ENCODE measurements around the gene AOC2.

The AOC2 gene, protein sequence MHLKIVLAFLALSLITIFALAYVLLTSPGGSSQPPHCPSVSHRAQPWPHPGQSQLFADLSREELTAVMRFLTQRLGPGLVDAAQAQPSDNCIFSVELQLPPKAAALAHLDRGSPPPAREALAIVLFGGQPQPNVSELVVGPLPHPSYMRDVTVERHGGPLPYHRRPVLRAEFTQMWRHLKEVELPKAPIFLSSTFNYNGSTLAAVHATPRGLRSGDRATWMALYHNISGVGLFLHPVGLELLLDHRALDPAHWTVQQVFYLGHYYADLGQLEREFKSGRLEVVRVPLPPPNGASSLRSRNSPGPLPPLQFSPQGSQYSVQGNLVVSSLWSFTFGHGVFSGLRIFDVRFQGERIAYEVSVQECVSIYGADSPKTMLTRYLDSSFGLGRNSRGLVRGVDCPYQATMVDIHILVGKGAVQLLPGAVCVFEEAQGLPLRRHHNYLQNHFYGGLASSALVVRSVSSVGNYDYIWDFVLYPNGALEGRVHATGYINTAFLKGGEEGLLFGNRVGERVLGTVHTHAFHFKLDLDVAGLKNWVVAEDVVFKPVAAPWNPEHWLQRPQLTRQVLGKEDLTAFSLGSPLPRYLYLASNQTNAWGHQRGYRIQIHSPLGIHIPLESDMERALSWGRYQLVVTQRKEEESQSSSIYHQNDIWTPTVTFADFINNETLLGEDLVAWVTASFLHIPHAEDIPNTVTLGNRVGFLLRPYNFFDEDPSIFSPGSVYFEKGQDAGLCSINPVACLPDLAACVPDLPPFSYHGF

DNA sequence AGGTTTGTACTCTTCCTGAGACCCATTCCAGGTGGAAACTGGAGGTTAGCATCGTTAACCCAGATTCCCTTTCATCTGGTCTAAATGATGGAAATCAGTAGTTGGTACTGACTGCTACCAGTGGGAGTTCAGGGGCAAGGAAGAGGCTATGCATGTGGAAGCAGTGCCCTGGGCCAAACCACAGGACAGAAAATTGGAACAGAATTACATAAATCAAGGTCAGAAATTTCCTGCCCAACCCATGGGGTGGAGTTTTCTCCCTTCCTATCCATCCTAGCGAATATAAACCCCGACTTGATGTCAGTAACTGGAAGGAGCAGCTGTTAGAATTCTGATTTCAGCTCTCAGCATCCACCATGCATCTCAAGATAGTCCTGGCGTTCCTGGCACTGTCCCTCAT lies at the start of gene AOC2:
AOC2 (plus strand) TSS at position 310 of the 400 bp plus-strand sequence; CDS start at position 357, 47 bp downstream.
- no peak for DNase-seq (ENCODE audit: low spot score)

DNA sequence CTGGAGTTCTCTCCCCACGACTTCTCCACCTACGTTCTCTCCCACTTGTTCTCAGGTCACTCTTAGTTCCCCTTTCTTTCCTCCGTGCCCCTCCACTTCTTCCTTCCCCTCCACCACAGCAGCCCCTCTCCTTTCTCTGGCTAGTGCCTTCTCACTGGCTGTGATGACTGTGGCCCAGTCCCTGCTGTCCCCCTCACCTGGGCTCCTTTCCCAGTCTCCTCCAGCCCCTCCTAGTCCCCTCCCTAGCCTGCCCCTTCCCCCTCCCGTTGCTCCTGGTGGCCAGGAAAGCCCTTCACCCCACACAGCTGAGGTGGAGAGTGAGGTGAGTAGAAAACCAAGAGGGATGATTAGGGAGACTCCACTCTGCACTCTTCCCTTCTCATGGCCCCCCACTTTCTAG lies 49.3 kb upstream of the AOC2 start:
- DNase-seq (ENCODE audit: low spot score), result no peak

DNA sequence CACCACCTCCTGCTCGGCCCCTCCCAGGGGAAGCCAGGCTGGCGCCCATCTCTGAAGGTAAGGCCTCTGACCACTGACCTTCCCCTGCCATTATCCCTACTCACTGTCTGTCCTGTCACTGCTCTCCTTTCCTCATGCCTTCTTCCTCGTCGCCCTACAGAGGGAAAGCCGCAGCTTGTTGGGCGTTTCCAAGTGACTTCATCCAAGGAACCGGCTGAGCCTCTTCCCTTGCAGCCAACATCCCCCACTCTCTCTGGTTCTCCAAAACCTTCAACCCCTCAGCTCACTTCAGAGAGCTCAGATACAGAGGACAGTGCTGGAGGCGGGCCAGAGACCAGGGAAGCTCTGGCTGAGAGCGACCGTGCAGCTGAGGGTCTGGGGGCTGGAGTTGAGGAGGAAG lies 48.9 kb upstream of the AOC2 start:
- no peak for DNase-seq (ENCODE audit: low spot score)

DNA sequence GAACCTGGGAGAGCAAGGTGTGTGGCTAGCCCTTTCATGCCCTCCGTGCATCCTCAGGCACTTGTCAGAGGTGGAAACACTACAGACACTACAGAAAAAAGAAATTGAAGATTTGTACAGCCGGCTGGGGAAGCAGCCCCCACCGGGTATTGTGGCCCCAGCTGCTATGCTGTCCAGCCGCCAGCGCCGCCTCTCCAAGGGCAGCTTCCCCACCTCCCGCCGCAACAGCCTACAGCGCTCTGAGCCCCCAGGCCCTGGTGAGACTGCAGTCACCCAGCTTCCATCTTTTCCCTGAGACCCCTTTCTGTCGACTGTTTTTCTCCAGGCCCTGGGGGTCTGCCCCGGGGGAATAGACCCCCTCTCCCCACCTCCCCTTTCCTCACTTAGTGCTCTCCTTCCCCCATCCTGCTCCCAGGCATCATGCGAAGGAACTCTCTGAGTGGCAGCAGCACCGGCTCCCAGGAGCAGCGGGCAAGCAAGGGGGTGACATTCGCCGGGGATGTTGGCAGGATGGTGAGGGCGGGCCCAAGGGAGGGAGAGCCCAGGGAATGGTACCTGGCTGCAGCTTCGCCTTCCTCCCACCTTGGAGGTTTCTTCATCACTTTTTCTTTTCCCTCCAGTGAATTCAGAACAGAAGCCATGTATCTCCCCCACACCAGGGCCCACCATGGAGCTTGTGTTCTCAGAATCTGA lies 48.2 kb upstream of the AOC2 start:
- DNase-seq (ENCODE audit: low spot score), result no peak

DNA sequence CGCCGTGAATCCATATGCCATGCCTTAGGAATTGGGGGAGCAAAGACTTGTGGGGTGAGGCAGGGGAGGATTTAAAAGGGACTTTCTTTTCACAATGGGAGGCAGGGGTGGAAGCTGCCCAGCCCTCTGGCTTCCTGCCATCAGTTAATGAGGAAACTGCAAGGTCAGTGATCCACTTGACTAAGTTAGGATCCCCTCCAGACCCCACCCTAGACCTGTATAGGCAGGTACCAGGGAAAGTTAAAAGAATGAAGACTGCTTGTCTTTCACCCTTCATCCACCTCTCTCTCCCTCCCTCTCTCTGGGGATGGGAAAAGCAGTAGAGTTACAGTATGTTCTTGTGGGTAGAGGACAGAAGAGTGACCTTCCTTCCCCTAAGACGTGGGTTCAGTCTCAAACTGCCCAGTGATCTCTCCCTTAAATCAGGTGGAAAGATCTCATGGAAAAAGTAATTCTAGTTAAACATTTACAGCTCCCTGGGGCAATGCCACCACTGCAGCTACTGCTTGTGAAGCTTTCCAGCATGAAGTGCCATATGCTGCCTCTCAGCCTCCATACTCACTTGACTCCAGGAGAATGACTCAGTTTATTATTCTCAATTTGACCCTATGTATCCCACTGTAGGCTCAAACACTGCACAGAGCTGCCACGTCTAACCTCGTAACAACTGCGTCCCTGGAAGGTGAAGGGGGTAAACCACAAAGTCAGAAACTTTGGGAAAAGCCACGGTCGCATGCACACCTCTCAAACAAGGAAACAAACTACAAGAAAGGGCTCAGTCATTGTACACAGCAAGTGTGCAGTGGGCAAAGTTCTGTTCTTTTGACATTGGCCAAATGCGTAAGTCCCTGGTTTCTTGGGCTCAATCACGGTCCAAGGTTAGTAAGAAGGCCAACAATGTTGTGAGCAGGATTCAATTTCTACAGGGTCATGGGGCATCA lies 47.0 kb upstream of the AOC2 start:
- DNase-seq (ENCODE audit: low spot score), result no peak

DNA sequence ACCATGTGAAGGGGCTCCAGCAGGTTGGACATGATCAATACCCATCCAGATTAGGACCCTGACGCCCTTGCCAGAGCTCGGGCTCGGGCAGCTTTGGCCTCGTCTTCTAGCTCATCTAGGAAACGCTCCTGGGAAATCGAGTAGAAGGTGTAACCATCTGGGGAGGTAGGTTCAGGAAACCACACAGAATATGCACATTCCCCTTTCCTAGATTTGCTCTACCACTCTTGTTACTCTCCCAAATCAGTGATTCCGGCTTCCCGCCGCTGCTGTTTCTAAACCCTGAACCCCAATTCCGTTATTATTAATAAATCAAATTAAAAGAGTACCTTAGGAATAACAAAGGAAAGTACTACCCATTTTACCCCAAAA lies 46.4 kb upstream of the AOC2 start:
- no peak for DNase-seq (ENCODE audit: low spot score)

DNA sequence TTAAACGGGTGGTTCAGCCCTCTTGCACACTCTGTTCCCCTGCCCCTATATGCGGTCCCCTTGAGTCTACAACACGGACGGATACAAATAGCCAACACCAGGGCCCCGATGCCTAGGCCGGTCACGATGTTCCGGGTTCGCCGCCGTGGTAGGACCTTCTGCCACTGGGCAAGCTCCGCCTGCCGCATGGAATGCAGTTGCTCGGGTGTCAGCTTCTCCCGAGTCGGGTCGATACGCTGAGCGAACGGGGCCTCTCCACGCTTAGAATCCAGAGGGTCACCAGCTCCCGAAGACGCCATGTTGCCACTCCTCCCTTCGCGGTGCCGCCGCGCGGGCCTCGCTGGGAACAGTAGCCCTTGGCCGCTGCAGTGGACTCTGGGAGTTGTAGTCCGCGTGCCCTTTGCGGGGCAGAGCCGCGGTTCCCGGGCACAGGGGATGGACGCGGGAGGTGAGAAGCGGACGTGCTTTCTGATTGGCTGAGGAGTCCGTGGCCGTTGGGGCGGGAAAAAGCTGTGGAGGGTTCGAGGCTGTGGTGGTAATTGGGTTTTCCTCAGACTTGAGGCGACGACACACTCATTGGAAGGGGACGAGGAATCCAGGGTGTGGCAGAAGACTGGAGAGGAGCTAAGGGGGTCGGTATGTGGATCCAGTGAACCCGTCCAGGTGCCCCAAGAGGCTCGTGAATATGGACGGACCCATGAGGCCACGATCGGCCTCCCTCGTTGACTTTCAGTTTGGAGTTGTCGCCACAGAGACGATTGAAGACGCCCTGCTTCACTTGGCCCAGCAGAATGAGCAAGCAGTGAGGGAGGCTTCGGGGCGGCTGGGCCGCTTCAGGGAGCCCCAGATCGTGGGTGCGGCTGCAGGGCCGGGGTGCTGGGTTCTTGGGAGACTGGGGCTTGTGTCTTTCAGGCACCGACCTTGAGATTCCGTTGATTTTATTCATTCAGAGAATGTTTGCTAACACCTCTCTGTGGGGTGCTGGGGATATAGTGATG lies 45.7 kb upstream of the AOC2 start, which contains the start of the genes CNTD1 and COA3:
CNTD1 (plus strand) TSS at position 479 of the 998 bp plus-strand sequence; CDS start at position 686, 207 bp downstream.
COA3 (minus strand) TSS at position 322 of the 998 bp plus-strand sequence; CDS start at position 299, 23 bp downstream.
- peak; percentile 89 for DNase-seq (ENCODE audit: low spot score)

DNA sequence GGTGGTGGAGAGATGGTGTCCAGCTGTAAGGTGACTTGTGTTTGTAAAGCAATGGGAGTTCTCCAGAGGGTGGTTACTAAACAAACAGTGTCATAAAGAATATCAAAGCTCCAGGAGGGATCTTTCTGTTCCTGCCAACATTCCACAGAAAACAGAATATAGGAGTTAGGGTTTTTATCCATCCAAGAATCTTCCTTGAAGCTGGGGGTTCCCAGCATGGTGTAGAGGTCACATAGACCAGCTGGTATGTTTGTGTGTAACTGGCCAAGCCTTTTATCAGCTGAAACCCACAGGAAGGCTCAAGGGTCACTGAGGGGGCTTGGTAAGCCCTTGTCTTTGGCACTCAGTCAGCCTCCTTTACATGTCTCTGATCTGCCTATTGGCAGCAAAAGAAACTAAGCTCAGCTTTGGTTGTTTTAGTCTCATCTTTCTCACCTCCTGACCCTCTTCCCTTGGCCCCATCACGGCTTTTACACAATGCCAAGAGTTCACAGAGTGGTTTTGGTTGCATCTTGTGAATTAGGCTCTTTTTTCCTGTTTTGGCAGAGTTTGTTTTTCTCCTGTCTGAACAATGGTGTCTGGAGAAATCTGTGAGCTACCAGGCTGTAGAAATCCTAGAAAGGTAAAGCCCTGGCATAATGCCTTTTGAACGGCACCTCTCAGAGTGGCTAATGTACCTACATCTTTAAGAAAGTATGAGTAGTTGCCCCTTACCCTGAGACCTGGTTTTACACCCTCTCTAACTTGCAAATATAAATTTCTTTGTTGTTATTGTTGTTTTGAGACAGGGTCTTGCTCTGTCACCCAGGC lies 41.1 kb upstream of the AOC2 start:
- no peak for DNase-seq (ENCODE audit: low spot score)

DNA sequence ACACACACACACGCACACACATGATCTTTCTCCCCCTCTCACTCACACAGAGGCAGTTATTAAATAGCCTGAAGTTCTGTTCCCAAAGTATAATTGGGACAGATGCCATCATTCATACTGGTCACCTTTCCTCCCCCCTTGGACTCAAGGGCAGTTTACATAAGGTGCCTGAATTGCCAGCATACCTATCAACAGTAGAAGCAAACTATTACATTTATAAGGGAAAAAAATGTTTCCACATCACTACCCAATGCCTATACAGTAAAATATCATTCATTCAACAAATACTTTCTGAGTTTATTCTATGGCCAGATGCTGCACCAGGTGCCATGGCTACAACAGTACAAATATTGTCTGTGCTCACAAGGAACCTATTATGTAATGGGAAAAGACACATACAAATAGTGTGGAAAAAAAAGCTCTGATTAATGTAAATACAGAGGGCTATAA lies 39.4 kb upstream of the AOC2 start:
- no peak for DNase-seq (ENCODE audit: low spot score)

DNA sequence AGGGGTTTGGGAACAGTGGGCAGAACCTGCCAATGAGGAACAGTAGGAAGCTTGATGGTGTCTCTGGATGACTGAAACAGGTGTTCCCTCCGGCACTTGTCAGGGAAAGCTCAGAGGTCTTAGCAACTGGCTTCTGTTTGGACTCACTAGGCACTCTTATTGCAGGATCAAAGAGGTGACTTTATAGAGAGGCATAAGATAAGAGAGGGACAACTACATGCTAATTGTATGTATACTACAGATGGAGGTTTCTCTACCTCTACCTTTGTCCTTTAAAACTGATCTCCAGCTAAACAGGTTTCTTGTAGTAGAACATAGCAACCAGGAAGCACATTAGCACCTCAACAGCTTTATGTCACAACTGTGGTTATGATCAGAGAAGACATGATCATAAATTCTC lies 38.1 kb upstream of the AOC2 start:
- no peak for DNase-seq (ENCODE audit: low spot score)

DNA sequence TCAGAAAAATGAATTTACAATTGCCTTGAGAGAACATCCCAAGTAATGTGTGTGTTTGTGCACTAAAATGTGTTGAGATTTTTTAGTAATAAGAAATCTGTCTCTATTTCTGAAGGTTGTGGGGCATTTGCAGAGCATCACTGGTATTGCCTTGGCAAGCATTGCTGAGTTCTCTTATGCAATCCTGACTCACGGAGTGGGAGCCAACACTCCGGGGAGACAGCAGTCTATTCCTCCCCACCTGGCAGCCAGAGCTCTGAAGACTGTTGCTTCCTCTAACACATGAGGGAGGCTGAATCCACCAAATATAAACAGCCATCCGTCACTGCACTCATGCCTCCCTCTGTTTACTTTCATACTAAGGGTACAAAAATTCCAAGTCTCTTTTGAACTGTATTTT lies 35.1 kb upstream of the AOC2 start:
- peak; percentile 63 for DNase-seq (ENCODE audit: low spot score)

DNA sequence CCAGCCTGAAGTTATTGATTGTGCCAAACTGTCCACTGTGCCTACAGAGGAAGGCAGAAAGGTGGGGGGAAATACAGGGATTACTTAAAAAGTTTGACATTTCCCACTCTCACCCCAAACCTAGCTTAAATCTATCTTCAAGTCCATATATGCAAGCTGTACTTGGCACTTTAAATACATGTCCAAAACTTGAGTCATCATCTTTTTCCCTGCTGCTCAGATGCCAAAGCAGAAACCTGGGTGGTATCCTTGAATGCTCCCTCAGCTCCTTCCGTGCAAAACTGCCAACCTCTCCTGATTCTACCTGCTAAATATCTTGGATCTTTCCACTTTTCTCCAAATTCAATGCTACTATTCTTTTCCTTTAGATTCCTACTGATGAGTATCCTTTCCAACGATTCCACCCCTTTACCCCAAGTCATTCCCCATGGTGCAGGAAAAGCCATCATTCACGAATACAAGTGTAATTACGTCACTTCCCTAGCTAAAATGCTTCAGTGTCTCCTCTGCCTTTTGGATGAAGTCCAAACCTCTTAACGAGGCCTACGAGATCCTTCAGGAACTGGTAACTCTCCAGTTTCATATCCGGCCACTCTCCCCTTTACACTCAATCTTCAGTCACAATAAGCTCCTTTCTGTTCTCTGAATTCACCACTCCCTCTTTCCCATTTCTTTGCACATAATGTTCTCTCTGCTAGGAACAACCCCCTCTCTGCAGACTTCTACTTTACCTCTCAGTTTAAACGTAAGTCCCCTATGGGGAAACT lies 29.6 kb upstream of the AOC2 start:
- DNase-seq (ENCODE audit: low spot score), result no peak

DNA sequence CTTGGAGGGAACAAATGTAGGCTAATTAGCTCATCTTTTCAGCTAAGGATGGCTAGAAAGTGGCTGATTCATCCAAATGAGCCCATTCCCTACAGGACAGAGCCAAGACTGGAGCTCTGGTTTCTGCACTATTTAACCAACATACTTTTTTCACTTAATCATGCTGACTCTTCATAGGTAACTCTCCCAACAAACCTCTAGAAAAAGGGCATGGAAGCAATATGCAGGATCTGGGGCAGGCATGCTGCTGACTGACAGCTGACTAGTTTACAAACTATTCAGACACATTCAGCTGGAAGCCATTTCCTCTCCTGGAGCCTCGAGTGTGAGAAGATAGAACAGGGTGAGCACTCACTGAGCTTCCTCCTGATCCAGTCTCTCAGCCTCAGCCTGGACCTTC lies 26.5 kb upstream of the AOC2 start:
- no peak for DNase-seq (ENCODE audit: low spot score)

DNA sequence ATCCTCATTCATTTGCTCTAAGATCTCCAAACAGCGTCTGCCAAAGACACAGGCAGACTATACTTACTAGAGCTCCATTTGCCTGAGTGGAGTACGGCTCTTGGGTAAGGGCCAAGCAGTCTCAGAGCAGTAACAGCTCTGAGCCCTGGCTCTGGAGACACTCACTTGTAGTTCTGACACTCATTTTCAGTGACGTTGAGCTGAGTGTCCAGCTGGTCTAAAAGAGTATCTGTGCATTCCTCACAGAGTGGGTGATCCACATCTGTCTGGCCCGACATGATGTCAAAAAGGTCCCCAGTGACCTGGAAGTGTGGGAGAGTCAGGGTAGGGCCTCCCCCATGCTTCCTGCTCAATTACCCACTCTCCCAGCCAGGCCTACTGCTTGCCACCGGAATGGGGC lies 26.0 kb upstream of the AOC2 start:
- no peak for DNase-seq (ENCODE audit: low spot score)

DNA sequence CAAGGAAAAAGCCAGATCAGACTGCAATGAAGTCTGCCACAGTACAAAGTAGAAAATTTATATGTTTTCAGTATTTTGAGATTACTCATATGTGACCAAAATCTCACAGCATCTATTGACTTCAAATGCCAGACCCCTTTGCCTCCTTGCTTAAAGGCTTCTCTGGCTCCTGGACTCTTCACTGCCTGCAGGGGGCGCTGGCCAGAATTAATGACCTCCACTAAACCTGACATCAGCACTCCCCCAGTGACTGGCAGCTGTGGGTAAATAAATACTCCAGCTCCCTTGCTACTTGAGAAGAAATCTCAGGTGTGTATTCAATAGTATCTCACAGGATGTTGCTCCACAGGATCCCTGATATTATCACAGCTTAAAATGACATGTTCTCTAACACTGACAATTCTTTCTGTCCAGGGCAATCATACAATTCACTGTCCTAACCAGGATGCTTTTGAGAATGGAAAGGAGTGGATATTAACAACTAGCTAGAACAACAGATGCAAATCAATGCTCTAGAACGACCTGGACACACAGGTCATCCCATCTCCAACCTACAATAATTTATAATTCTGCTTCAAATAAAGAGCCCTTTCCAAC lies 24.3 kb upstream of the AOC2 start:
- DNase-seq (ENCODE audit: low spot score), result peak; percentile 53

DNA sequence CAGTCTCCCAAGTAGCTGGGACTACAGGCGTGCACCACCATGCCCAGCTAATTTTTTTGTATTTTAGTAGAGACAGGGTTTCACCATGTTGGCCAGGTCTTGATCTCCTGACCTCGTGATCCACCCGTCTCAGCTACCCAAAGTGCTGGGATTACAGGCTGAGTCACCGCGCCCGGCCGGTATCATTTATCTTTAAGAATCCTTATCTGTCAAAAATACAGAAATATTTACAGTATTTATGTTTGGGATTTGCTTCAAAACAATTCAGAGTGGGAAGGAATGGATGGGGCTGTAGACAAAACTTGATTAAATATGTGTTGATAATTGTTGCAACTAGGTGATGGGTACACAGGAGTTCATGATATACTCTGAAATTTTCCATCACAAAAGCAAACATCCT lies 23.2 kb upstream of the AOC2 start:
- no peak for DNase-seq (ENCODE audit: low spot score)

DNA sequence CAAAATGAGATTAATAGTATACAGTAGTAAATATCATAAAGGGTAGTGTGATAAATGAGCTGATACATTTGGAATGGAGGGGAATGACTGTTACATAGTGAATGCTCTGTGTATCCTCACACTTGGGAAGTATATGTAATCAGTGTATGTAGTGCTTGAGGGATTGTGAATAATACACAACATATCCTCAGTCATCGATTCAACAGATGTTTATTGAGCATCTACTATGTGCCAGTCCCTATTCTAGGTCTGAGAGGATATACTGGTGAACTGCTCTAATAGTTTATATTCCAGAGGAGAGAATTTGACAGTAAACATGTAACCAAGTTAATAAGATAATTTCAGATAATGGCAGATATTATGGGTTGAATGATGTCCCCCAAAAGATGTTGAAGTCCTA lies 16.9 kb upstream of the AOC2 start:
- DNase-seq (ENCODE audit: low spot score), result no peak

DNA sequence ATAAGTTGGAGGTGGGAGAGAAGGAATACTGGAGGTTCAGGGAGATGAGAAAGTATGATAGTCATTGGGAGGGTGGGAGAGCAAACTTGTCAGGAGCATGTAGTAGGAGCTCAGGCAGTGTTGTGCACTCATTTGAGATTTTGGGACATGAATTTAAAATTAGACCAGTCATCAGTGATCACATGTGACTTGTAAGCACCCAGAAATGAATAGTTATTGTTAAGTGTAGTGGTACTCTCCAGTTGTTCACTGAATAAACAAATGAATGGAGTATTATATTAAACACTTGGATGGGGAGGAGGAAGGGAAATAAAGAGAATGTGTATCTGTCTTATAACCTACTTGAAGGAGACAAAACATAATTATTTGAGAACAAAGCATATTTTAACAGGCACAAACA lies 13.4 kb upstream of the AOC2 start:
- no peak for DNase-seq (ENCODE audit: low spot score)
